Hematopoietic multipotent progenitor cell (in vitro differentiated cells): Measurements from ENCODE around the gene SRGN. TPM values are rescaled to one million over a fixed set of nuclear protein-coding genes. Genes with fewer than 3 reads are reported as not detected.
A peak's percentile ranks its signal among the peaks of the same experiment; 100 is the strongest.
"Not testable (repeated sequence)": the region's sequence is repeated elsewhere in the genome, so short reads cannot be mapped to it uniquely, and the experiment has no call there.

Experiments
- DNase-seq, 3 donors: peaks; one replicate each; pipeline ENCODE4 v3.0.0-alpha.2; 2011 to 2015; ENCODE audit warnings: low read depth in 2 of 3, low spot score in 2 of 3
- small RNA-seq: library from RNA; depleted of rRNA; stranded (forward); fragments of <200 nt; gene quantifications from one replicate; pipeline ENCODE3, GENCODE V24; 2012
- total RNA-seq: library from RNA; depleted of rRNA; stranded (reverse); fragments of >200 nt; gene quantifications from one replicate; pipeline ENCODE4 v1.2.3, GENCODE V29; 2012

SRGN gene
- total RNA-seq, 1 donor = 265 TPM

DNA sequence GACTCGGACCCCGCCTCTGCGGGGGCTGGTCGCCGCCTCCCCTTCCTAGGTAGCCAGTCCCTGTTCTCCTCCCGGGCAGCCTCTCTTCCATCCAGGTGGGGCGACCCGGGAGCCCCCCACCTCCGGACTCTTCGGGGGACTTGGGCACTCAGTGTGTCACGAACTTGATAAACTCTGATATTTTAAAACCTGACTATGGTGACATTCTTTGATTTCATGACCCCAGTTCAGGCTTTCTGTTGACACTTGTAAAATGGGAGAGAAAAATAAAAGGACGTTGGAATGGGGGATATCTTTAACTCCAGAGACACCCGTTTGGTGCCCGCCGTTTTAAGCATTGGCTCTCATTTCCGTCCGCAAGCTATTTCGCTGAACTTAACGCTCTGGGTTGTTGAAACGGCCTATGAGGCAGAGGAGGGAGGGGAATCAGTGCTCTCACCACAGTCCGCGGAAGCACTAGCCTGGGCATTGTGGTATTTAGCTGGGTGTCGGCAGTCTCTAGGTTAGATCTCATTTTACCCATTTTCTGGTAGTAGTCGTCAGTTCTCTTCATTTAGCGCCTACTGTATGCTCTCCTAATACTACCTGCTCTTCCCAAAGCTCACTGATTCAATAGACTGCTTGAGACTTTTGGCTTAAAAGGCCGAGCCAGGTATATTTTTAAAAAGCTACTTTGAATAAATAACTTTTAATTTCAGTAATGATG is 36.8 kb downstream of the SRGN start:
- peak in 2 of 3 donors; percentile 56 to 59 for DNase-seq

- no peak for DNase-seq
Measured at GRCh38 chr10:69125554-69125953, 37.7 kb downstream of the SRGN start.

- no peak for DNase-seq
Measured at GRCh38 chr10:69130251-69130650, 42.3 kb downstream of the SRGN start.

GRCh38 chr10:69139961-69140360 is 52.1 kb downstream of the SRGN start:
- DNase-seq = no peak

DNA sequence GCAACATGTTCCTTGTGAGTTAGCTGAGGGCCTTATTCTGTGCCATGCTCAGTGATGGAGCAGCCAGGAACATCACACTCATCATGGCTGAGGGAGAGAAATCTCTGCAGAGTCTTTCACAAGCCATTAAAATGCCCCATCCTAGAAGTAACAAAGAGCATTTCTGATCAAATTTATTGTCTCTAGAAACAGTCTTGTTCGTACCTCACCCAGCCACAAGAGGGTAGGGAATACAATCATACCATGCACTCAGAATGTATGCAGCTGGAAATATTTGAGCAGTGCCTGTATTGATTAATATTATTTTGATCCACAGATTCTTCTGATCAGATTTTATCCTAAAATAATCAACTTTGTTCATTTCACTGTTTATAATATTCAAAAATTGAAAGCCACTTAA is 53.4 kb downstream of the SRGN start:
- no peak for DNase-seq

DNA sequence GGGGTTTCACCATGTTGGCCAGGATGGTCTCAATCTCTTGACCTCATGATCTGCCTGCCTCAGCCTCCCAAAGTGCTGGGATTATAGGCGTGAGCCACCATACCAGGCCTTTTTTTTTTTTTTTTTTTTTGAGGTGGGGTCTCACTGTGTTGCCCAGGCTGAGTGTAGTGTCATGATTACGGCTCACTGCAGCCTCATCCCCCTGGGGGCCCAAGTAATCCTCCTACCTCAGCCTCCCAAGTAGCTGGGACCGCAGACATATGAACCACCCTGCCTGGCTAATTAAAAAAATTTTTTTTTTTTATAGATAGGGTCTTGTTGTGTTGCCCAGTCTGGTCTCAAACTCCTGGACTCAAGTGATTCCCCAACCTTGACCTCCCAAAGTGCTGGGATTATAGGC is 54.2 kb downstream of the SRGN start:
- DNase-seq = not testable (repeated sequence)

DNA sequence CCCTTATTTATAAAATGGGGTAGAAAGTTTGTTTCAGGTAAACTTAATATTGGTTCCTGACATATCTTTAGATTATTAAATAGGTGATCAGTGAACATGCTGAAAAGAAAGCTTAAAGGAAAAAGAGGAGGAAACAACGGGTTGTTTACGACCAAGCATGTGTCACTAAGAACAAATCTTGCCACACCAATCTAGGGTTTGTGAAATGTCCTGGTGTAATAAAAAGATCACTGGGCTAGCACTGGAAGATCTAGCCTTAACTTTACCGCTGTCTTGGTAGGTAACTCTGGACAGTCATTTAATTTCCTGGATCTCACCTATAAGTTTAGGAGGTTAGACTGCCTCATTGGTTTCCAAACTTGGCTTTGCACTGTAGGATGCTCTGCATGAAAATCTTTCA is 55.1 kb downstream of the SRGN start:
- no peak for DNase-seq

DNA sequence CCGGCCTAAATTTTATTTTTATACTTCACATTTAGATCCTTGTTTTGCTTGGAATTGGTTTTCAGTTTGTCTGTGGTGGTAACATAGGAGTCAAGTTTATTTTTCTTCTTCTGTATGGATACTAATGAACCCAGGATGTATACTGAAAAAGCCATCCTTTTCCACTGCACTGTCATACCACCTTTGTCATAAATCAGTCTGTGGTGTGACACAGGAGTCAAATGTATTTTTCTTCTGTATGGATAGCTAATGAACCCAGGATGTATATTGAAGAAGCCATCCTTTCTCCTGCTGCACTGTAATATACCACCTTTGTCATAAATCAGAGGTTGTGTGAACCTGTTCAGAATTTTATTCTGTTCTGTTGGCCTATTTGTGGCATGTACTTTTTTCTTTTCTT is 57.4 kb downstream of the SRGN start:
- no peak for DNase-seq

DNA sequence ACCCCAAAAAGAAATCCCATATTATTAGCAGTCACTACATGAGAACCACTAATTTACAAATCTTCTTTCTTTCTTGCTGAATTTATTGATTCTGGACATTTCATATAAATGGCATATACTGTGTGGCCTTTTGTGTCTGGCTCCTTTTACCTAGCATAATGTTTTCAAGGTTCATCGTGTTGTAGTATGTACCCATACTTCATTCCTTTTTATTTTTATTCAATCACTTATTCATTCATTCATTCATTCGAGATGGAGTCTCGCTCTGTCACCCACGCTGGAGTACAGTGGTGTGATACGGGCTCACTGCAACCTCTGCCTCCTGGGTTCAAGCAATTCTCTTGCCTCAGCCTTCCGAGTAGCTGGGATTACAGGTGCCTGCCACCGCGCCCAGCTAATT is 58.0 kb downstream of the SRGN start:
- no peak for DNase-seq

- DNase-seq = peak in 2 of 3 donors; percentile 29 to 48
Measured at GRCh38 chr10:69146759-69147158, 58.9 kb downstream of the SRGN start.

DNA sequence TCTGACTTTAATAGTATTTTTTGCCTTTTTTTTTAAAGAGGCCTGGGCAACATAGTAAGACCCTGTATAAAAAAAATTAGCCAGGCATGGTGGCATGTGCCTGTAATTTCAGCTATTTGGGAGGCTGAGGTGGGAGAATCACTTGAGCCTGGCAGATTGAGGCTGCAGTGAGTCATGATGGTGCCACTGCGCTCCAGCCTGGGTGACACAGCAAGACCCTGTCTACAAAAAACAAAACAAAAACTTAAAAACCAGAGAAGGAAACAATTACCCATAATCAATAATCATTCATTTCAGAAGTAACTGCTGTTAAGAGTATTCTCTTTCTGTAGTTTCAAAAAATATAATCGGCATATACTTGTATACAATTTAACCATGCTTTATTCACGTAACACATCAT is 64.1 kb downstream of the SRGN start:
- no peak for DNase-seq

DNA sequence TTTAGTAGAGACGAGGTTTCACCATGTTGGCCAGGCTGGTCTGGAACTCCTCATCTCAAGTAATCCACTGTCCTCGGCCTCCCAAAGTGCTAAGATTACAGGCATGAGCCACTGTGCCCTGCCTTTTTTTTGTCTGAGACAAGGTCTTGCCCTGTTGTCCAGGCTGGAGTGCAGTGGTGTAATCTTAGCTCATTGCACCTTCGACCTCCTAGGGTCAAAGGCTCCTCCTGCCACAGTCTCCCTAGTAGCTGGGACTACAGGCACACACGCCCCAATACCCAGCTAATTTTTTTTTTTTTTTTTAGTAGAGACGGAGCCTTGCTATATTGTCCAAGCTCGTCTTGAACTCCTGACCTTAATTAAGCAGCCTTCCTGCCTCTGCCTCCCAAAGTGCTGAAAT is 65.3 kb downstream of the SRGN start:
- DNase-seq = no peak

Small RNA genes within 50 kb of the gene (small RNA-seq; reads per million reads assigned to genes)
- gene RF00017 = not detected

Other genes starting within 250 kb of the SRGN start
- gene DDX50, start 186.8 kb upstream of the SRGN start, total RNA-seq = 22.6 TPM
- 21.0 TPM for gene DDX21, start 131.9 kb upstream of the SRGN start, total RNA-seq
- 5.9 TPM for gene KIFBP, start 99.3 kb upstream of the SRGN start, total RNA-seq
- 7.0 TPM for gene VPS26A, start 36.1 kb downstream of the SRGN start, total RNA-seq
- 11.8 TPM for gene SUPV3L1, start 92.1 kb downstream of the SRGN start, total RNA-seq
- gene HKDC1, start 132.2 kb downstream of the SRGN start, total RNA-seq = not detected
- 50.6 TPM for gene HK1, start 190.4 kb downstream of the SRGN start, total RNA-seq